Large intestine (tissue), 3 donors: ENCODE data around the gene ASXL3. TPM values are rescaled to one million over a fixed set of nuclear protein-coding genes. Genes with fewer than 3 reads are reported as not detected.

Experiments
- DNase-seq, 2 donors: peaks; one replicate each; pipeline versions ENCODE4 v3.0.0 to v3.0.0-alpha.2; 2013
- H3K27ac ChIP-seq: one replicate; pipeline ENCODE4 v1.5.1; 2013; ENCODE audit warnings: low read length
- H3K27me3 ChIP-seq: 2 replicates; pipeline ENCODE4 v1.6.1; 2013; ENCODE audit warnings: low read length; ENCODE audit not compliant: control insufficient read depth, insufficient read depth
- H3K36me3 ChIP-seq: 2 replicates; pipeline ENCODE4 v1.6.1; 2013; ENCODE audit warnings: low read length; ENCODE audit not compliant: control insufficient read depth, insufficient read depth
- H3K4me1 ChIP-seq: one replicate; pipeline ENCODE4 v1.6.1; 2013; ENCODE audit warnings: low read length; ENCODE audit not compliant: control insufficient read depth, insufficient read depth
- H3K4me3 ChIP-seq: one replicate; pipeline ENCODE4 v1.5.1; 2013; ENCODE audit warnings: low read length
- H3K9me3 ChIP-seq: one replicate; pipeline ENCODE4 v1.6.1; 2013; ENCODE audit warnings: mild to moderate bottlenecking, low read depth, low read length, moderate library complexity; ENCODE audit not compliant: control insufficient read depth
- WGBS: methylation state at CpG from one replicate; pipeline ENCODE4 v1.1.5; 2013; ENCODE audit warnings: low lambda C conversion rate; ENCODE audit not compliant: insufficient coverage; 5-methylcytosine and 5-hydroxymethylcytosine counted together
- polyA plus RNA-seq: library from polyadenylated mRNA; unstranded; fragments of 120-200 nt; gene quantifications from one replicate; pipeline ENCODE4 v1.2.1, GENCODE V29; 2013

ASXL3 gene
- polyA plus RNA-seq, 1 donor: 2.7 TPM

DNA sequence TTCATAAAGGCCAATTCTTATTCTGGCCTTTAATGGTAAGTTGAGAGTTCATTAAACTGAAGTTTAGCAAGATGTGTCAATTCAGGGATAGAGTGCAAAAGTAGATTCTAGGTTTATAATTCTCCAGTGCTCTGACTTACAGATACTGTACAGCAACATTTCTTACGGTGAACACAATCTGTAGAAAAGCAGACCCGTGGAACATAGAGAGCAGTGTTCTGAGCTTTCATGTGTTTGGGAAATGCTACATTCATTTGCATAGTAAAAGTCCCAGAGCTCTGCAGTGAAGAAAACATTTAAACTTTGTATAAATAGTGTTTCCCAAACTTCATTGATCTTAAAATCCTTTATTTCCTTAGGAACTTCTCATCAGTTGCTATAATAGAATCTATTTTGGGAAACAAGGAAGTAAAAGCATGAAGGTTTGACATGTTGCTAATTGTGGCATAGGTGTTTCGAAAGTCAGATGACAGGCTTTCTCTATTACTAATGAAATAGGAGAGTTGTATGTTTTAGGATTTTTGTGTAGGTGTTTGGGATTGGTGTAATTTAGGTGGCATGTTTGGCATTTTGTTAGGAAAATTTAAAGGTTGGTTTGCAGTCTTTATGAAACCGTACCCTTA lies 138.2 kb downstream of the ASXL3 start:
- Histone ChIP-seq H3K27ac (no peak overlapping the region), H3K36me3 (no peaks in the 10 kb centered on the region), H3K27me3 (no peaks in the 10 kb centered on the region), H3K4me1 (no peaks in the 10 kb centered on the region), H3K9me3 (no peaks in the 10 kb centered on the region), H3K4me3 (no peak overlapping the region)
- no peak for DNase-seq
- WGBS: no CpG with 5 or more reads among the region's 4 CpGs

DNA sequence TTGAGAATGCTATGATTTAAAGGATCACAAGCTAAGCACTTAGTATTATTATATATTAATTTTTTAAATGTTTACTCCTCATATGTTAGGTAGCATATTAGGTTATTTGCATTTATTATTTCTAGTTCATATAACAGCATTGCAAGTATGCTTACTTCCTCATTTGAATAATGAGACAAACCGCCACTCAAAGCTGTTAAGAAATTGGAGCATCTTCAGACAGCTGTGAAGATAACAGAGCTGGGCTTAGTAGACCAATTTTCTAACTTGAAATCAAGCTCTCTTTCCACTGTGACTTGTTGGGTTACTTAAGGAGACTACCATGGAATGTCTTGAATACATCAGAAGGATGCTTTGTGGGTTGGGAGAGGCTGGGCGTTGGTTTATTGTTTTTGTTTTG lies 139.3 kb downstream of the ASXL3 start:
- no peaks in the 10 kb centered on the region for H3K36me3 ChIP-seq
- no peaks in the 10 kb centered on the region for H3K4me1 ChIP-seq
- no peak overlapping the region for H3K4me3 ChIP-seq
- no peak overlapping the region for H3K27ac ChIP-seq
- 100% methylated on average over 1 of the region's 2 CpGs for WGBS
- H3K9me3 ChIP-seq: no peaks in the 10 kb centered on the region
- H3K27me3 ChIP-seq: no peaks in the 10 kb centered on the region
- no peak for DNase-seq

DNA sequence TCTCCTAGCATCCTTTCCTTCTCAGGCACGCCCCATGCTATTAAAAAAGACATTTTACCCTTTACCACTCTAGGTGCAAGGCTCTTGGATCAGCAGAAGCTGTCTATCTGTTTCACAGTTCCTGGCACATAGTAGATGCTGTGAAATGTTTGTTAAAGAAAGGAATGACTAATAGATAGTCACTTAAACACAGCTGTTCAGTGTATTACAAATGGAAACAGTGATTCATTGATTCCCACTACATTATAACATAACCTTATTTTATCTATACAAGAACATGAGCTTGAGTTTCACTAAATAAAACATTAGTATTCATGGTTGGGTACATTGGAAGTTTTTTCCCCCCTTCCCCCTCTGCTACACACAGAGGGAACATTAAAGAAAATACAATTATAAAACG lies 142.1 kb downstream of the ASXL3 start:
- H3K4me3 ChIP-seq: no peak overlapping the region
- no peaks in the 10 kb centered on the region for H3K36me3 ChIP-seq
- no peaks in the 10 kb centered on the region for H3K27me3 ChIP-seq
- H3K9me3 ChIP-seq: no peaks in the 10 kb centered on the region
- no peaks in the 10 kb centered on the region for H3K4me1 ChIP-seq
- no CpG with 5 or more reads among the region's 2 CpGs for WGBS
- DNase-seq: no peak
- H3K27ac ChIP-seq: no peak overlapping the region

DNA sequence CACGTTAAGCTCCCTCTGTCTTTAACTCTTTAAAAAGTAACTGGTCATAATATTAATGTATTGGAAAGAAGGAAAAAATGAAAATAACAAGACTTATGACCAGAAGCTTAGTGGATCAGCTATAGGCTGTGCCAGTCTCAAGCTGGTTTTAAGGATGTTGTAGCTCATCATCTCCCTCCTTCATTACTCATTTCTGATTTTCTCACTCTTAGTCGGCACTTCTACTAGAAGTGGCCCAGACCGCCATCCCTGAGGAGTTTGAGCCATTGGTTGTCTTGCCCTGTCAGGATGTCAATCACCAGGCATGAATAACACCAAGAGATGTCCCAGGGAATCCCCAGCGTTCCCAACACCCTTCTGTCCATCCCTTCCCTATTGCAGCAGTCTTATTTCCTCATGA lies 151.5 kb downstream of the ASXL3 start:
- WGBS: 100% methylated on average over 1 of the region's 4 CpGs
- Histone ChIP-seq H3K36me3 (peaks cover 3% of the 10 kb centered on the region), H3K4me3 (no peak overlapping the region), H3K27ac (no peak overlapping the region), H3K9me3 (no peaks in the 10 kb centered on the region), H3K4me1 (no peaks in the 10 kb centered on the region), H3K27me3 (no peaks in the 10 kb centered on the region)
- DNase-seq: no peak

DNA sequence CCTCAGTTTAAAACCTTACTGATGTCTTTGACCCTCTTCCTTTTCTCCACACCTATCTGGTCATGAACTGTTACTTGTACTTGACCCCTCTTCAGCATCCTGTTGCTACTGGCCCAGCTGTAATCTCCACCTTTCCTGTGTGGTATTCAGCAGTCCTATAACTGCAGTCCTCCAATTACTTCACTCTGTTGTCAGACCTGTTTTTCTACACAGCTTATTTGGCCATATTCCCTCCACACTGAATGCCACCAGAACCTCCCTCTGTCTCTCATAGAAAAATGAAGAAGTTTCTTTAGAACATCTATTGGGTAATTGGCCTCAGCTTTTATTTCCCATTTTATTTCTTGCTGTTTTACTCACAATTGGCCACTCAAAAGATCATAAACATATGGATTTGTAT lies 155.4 kb downstream of the ASXL3 start:
- Histone ChIP-seq H3K4me3 (no peak overlapping the region), H3K27me3 (no peaks in the 10 kb centered on the region)
- no peak for DNase-seq

DNA sequence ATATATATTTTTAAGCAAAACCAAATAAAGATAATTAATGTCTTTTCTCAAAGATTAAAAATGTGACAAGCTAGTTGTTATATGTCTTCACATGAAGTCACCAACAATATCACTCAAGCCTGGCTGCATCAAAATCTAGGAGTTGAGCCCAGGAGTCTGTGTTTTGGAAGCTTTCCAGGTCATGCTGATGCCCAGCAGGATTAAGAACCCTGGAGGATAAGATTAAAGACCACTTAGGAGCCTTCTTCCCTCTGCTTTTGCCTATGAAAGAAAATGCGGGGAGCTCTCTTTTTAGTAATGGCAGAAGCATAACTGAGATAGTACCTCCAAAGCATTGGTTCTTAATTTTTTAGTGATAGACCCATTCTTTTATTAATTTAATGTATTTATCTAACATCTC lies 157.4 kb downstream of the ASXL3 start:
- no peak for DNase-seq
- H3K27ac ChIP-seq: no peak overlapping the region
- no peaks in the 10 kb centered on the region for H3K27me3 ChIP-seq
- H3K4me1 ChIP-seq: no peaks in the 10 kb centered on the region
- H3K4me3 ChIP-seq: no peak overlapping the region
- WGBS: no CpG with 5 or more reads among the region's 1 CpG
- H3K36me3 ChIP-seq: peaks cover 21% of the 10 kb centered on the region
- H3K9me3 ChIP-seq: no peaks in the 10 kb centered on the region

More for the DNA sequence above, 155.4 kb downstream of the ASXL3 start:
- H3K4me1 ChIP-seq: no peaks in the 10 kb centered on the region
- H3K27ac ChIP-seq: no peak overlapping the region
- H3K36me3 ChIP-seq: peaks cover 4% of the 10 kb centered on the region
- no peaks in the 10 kb centered on the region for H3K9me3 ChIP-seq

DNA sequence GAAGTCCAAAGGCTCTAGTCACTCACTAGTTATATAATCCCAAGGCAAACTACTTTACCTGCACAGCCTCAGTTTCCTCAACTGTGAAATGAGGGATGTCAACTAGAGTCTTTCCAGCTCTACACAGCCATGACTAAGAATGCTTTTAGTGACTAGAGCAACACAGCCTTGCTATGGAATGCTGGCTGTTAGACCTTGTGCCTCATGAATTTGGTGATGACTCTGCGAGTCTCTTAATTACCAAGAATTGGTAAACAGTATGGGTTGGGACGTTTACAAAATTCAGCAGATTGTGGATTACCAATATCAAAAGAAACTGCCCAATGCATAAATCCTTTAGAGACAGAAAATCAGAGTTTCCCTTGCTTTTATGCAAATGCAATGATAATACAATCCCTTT lies 163.7 kb downstream of the ASXL3 start:
- no peak overlapping the region for H3K4me3 ChIP-seq
- no peaks in the 10 kb centered on the region for H3K4me1 ChIP-seq
- no peak for DNase-seq
- no peak overlapping the region for H3K27ac ChIP-seq
- no peaks in the 10 kb centered on the region for H3K9me3 ChIP-seq
- WGBS: 100% methylated on average over 1 of the region's 2 CpGs
- H3K27me3 ChIP-seq: no peaks in the 10 kb centered on the region
- peaks cover 44% of the 10 kb centered on the region for H3K36me3 ChIP-seq

DNA sequence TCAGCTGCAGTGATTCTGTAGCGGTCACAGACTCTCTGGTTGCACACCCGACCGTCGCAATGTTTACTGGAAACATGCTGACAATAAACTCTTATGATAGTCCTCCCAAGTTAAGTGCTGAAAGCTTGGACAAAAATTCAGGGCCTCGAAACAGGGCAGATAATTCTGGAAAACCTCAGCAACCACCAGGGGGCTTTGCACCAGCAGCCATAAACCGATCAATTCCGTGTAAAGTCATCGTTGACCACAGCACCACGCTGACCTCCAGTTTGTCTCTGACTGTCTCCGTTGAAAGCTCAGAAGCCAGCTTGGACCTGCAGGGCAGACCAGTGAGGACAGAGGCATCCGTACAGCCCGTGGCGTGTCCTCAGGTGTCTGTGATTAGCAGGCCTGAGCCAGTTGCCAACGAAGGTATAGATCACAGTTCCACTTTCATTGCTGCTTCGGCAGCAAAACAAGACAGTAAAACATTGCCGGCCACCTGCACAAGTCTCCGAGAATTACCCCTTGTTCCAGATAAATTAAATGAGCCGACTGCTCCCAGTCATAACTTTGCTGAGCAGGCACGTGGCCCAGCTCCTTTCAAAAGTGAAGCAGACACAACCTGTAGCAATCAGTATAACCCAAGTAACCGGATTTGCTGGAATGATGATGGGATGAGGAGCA lies 166.1 kb downstream of the ASXL3 start:
- Histone ChIP-seq H3K36me3 (peaks cover 36% of the 10 kb centered on the region), H3K9me3 (no peaks in the 10 kb centered on the region), H3K4me1 (no peaks in the 10 kb centered on the region), H3K4me3 (no peak overlapping the region), H3K27me3 (no peaks in the 10 kb centered on the region), H3K27ac (no peak overlapping the region)
- no peak for DNase-seq
- WGBS: no CpG with 5 or more reads among the region's 20 CpGs

DNA sequence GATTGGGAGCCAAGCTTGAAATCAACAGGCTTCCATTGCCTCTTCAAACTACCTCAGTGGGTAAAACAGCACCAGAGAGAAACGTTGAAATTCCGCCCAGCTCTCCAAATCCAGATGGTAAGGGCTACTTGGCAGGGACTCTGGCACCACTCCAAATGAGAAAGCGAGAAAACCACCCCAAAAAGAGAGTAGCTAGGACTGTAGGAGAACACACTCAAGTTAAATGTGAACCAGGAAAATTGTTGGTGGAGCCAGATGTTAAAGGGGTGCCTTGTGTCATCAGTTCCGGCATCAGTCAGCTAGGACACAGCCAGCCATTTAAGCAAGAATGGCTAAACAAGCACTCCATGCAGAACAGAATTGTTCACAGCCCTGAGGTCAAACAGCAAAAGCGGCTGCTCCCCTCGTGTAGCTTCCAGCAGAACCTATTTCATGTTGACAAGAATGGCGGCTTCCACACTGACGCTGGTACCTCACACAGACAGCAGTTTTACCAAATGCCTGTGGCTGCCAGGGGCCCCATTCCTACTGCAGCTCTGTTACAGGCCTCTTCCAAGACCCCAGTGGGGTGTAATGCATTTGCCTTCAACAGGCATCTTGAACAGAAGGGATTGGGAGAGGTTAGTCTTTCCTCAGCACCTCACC lies 167.3 kb downstream of the ASXL3 start:
- H3K36me3 ChIP-seq: peaks cover 26% of the 10 kb centered on the region
- H3K27me3 ChIP-seq: no peaks in the 10 kb centered on the region
- WGBS: no CpG with 5 or more reads among the region's 8 CpGs
- DNase-seq: no peak
- H3K4me3 ChIP-seq: no peak overlapping the region
- H3K4me1 ChIP-seq: no peaks in the 10 kb centered on the region
- no peak overlapping the region for H3K27ac ChIP-seq
- H3K9me3 ChIP-seq: no peaks in the 10 kb centered on the region

DNA sequence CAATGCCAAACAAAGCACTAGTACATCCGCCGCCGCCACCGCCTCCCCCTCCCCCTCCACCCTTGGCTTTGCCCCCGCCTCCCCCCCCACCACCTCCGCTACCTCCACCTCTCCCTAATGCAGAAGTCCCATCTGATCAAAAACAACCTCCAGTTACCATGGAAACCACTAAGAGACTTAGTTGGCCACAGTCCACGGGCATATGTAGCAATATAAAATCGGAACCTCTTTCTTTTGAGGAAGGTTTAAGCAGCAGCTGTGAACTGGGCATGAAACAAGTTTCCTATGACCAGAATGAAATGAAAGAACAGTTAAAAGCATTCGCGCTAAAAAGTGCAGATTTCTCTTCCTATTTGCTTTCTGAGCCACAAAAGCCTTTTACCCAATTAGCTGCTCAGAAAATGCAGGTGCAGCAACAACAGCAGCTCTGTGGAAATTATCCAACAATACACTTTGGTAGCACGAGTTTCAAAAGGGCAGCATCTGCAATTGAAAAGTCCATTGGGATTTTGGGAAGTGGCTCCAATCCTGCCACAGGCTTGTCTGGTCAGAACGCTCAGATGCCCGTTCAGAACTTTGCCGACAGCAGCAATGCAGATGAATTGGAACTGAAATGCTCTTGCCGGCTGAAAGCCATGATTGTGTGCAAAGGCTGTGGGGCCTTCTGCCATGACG lies 168.0 kb downstream of the ASXL3 start:
- WGBS: 71% methylated on average over 1 of the region's 16 CpGs
- H3K4me3 ChIP-seq: no peak overlapping the region

More for the DNA sequence above, 168.0 kb downstream of the ASXL3 start:
- H3K27me3 ChIP-seq: no peaks in the 10 kb centered on the region
- no peaks in the 10 kb centered on the region for H3K9me3 ChIP-seq
- H3K27ac ChIP-seq: no peak overlapping the region
- DNase-seq: no peak
- H3K4me1 ChIP-seq: no peaks in the 10 kb centered on the region
- peaks cover 26% of the 10 kb centered on the region for H3K36me3 ChIP-seq
